Fibroblast of pulmonary artery (primary cell): ENCODE measurements around the gene C13orf46.
A peak's percentile ranks its signal among the peaks of the same experiment; 100 is the strongest.

ENCODE experiments used
- DNase-seq: peaks from one replicate; pipeline ENCODE4 v3.0.0-alpha.2; 2010; ENCODE audit warnings: low read depth
- H3K4me3 ChIP-seq: replicated peaks from 2 replicates; pipeline ENCODE4 v1.5.1; 2011; ENCODE audit warnings: low read depth, mild to moderate bottlenecking, control low read depth, low read length, moderate library complexity
- TF ChIP-seq, protein P1 (sequence below): IDR thresholded peaks from 2 replicates; pipeline ENCODE4 v1.5.1; 2011; ENCODE audit warnings: mild to moderate bottlenecking, control low read depth, low read length, inconsistent platforms; ENCODE audit errors: missing control alignments

C13orf46 gene

DNA sequence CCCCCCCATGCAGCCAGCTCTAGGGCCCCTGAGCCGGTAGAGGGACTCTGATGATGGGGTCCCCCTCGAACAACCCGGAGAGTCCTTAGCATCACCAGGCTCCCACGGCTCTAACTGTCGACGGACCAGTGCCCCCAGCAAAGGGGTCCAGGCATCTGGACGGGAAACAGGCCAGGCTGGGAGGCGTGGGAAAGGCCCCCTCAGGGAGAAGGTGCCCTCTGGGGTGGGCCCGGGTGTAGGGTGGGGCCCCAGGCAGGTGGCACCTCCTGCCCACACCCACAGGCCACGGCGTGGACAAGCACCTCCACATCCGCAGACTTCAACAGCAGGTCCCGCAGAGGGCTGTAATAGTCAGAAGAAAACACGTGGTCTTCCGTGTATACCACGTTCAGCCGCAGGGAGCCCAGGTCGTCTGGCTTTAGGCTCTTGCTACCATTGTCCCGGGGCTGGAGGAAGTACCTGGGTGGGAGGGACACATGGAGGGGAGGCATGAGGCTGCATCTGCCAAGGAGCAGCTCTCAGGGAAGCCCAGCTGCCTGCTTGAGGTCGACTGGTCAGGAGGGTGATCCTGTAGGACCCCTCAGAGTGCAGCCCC lies 44.7 kb upstream of the C13orf46 start:
- TF ChIP-seq, protein P1, sequence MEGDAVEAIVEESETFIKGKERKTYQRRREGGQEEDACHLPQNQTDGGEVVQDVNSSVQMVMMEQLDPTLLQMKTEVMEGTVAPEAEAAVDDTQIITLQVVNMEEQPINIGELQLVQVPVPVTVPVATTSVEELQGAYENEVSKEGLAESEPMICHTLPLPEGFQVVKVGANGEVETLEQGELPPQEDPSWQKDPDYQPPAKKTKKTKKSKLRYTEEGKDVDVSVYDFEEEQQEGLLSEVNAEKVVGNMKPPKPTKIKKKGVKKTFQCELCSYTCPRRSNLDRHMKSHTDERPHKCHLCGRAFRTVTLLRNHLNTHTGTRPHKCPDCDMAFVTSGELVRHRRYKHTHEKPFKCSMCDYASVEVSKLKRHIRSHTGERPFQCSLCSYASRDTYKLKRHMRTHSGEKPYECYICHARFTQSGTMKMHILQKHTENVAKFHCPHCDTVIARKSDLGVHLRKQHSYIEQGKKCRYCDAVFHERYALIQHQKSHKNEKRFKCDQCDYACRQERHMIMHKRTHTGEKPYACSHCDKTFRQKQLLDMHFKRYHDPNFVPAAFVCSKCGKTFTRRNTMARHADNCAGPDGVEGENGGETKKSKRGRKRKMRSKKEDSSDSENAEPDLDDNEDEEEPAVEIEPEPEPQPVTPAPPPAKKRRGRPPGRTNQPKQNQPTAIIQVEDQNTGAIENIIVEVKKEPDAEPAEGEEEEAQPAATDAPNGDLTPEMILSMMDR, result no peak
- DNase-seq, result no peak
- H3K4me3 ChIP-seq, result no peak overlapping the region

DNA sequence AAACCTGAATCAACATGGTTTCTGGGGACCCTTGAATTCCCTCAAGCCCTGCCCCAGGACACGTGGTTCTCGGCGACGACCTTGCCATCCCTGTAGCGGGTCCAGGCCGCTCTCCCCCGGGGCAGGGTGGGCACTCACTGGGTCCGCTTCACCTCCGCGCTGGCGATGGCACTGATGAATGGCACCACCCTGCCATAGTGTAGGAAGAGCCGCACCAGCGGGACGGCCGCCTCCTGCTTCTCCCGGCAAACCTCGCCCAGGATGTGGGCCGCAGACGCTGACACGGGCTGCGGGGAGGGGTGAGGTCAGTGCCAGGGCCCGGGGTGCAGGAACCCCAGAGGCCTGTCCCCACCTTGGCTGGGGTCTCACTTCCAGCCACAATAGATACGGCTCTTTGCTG lies 44.1 kb upstream of the C13orf46 start:
- DNase-seq, result no peak
- TF ChIP-seq, protein P1, result no peak
- no peak overlapping the region for H3K4me3 ChIP-seq

DNA sequence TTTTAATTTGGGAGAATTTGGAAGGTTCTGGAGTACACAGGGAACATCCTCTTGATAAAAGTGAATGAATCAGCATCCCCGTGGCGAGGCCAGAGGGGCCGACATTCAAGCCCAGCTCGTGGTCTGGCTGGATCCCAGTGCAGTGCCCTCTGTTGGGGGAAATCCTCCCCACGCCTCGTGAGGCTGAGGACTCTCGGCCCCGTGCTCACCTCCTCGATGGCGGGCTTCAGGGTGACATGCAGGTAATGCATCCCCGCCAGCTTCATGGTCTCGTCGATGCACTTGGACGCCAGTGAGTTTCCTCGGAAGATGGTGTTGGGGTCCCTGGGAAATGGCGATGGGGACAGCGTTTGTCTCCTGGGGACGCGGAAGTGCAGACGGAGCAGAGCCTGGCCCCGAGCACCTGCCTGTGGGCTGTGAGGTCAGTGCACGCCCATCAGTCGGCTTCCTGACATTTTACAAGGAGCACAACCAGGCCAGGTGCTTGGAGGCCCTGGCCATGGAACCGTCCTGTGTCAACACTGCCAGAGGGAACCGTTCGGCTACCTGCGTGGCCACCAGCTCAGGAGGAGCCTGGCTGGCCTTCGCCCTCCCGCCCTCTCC lies 43.3 kb upstream of the C13orf46 start:
- DNase-seq, result peak; percentile 44
- TF ChIP-seq, protein P1, result peak; percentile 44
- H3K4me3 ChIP-seq, result no peak overlapping the region

DNA sequence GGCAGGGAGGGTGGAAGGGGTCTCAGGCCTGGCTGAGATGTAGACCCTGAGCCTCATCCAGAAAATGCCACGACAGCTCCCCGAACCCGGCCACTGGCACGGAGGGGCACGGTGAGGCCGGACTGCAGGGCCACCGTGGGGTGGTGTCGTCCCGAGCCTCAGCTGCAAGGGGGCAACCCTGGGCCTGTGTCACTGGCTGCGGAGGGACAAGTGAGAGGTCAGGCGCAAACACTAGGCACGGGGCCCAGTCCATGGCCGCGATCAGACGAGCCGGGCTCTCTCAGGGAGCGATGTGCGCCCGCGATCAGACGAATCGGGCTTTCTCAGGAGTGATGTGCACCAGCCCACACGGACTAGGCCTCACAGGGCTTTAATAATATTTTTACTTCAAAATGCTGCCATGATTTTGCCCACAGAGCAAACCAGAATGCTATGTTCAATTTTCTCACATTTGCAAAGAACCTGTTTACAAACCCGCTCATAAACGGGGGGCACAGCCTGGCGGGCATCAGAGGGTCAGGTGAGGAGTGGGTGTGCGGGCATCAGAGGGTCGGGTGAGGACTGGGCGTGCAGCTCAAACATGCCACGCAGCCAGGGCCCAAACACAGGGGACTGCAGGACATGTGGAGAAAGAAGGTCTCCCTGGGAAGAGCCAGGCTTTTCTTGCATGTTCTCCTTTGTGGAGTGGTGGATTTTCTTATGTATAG lies 42.6 kb upstream of the C13orf46 start:
- H3K4me3 ChIP-seq, result no peak overlapping the region
- TF ChIP-seq, protein P1, result no peak
- no peak for DNase-seq

DNA sequence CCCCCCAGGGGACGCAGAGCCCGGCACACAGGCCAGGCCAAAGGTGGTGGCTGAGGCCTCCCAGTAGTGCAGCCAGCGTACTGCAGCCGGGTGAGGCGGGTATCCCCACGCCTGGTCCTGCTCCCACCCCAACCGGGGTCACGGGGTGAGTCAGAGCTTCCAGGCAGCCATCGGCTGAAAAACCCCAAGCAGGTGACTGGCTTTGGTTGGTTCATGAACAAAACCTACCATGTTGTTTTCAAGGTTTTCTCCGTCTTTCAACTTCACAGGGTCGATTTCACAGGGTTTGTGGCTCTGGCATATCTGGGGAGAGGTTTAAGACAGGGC lies 42.1 kb upstream of the C13orf46 start:
- DNase-seq, result no peak
- H3K4me3 ChIP-seq, result no peak overlapping the region
- TF ChIP-seq, protein P1, result no peak

DNA sequence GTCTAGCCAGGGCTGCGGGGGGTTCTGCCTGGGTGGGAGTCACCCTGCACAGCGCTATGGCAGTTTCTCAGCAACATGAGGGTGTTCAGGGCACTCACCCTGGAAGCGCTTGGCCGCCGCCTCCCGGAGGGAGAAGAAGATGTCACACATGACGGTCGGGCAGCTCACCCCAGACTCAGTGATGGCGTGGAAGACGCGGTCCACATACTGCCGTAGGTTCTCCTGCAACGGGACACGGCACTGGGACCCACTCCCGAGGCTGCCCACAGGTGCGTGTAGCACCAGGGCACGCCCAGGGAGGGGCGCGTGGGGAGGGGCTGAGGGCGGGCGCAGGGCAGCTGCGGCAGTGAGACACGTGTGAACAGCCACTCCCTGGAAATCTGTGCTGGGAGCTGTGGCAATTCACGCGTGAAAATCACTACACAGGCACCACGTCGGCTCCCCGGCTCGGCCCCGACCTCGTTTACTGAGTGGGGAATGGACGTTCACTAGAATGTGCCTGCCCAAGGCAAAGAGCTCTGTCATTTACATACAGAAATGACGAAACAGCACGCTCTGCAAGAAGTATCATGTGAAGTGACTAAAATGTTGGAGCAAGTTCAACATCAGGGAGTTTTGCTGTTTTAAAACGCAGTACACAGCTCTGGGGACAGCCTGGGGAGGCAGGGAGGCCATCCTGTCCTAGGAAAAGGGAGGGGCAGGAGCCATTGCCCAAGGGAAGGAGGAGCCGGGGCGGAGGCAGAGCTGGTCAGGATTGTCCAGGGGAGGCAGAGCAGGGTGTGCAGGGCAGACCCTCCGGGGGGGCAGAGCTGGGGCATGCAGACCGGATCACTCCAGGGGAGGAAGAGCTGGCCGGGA lies 41.5 kb upstream of the C13orf46 start:
- H3K4me3 ChIP-seq, result no peak overlapping the region
- DNase-seq, result no peak
- TF ChIP-seq, protein P1, result no peak
